ENCODE results near the gene CBFB. TPM values are rescaled to one million over a fixed set of nuclear protein-coding genes. Genes with fewer than 3 reads are reported as not detected.

CBFB gene
- total and polyA plus RNA-seq, 2 donors: 49.4 to 54.3 TPM

- no peak for DNase-seq (ENCODE audit: low read depth in 6 of 9, low spot score in 9 of 9)
- no peak overlapping the region for H3K27ac ChIP-seq (ENCODE audit: low read depth in 1 of 2, low read length in 1 of 2)
- peaks cover 11% of the 10 kb centered on the region in 2 donors for H3K36me3 ChIP-seq (ENCODE audit: control insufficient read depth in 2 of 2, insufficient read depth in 2 of 2, low read length in 1 of 2)
- 97% methylated on average over 4 of the region's 4 CpGs for WGBS
- H3K4me3 ChIP-seq (ENCODE audit: low read length in 2 of 2): no peak overlapping the region
- H3K4me1 ChIP-seq (ENCODE audit: control insufficient read depth in 2 of 2, insufficient read depth in 2 of 2, low read length in 2 of 2): no peaks in the 10 kb centered on the region
- no peaks in the 10 kb centered on the region for H3K27me3 ChIP-seq (ENCODE audit: control insufficient read depth in 2 of 2, insufficient read depth in 1 of 2, low read length in 1 of 2)
- H3K9me3 ChIP-seq (ENCODE audit: control insufficient read depth in 2 of 2, insufficient read depth in 1 of 2, low read length in 1 of 2): no peaks in the 10 kb centered on the region
These were observed 59.6 kb downstream of the CBFB start for GRCh38 chr16:67088551-67088950.

- H3K9me3 ChIP-seq (ENCODE audit: control insufficient read depth in 2 of 2, insufficient read depth in 1 of 2, low read length in 1 of 2): no peaks in the 10 kb centered on the region
- no peak overlapping the region for H3K4me3 ChIP-seq (ENCODE audit: low read length in 2 of 2)
- peaks cover 8 to 9% of the 10 kb centered on the region in 2 donors for H3K36me3 ChIP-seq (ENCODE audit: control insufficient read depth in 2 of 2, insufficient read depth in 2 of 2, low read length in 1 of 2)
- no peaks in the 10 kb centered on the region for H3K4me1 ChIP-seq (ENCODE audit: control insufficient read depth in 2 of 2, insufficient read depth in 2 of 2, low read length in 2 of 2)
- no peaks in the 10 kb centered on the region for H3K27me3 ChIP-seq (ENCODE audit: control insufficient read depth in 2 of 2, insufficient read depth in 1 of 2, low read length in 1 of 2)
- no peak for DNase-seq (ENCODE audit: low read depth in 6 of 9, low spot score in 9 of 9)
- no peak overlapping the region for H3K27ac ChIP-seq (ENCODE audit: low read depth in 1 of 2, low read length in 1 of 2)
These were observed 60.2 kb downstream of the CBFB start for GRCh38 chr16:67089101-67089500.

- Histone ChIP-seq H3K4me3 (ENCODE audit: low read length in 2 of 2) (no peak overlapping the region), H3K4me1 (ENCODE audit: control insufficient read depth in 2 of 2, insufficient read depth in 2 of 2, low read length in 2 of 2) (no peaks in the 10 kb centered on the region), H3K9me3 (ENCODE audit: control insufficient read depth in 2 of 2, insufficient read depth in 1 of 2, low read length in 1 of 2) (no peaks in the 10 kb centered on the region), H3K27me3 (ENCODE audit: control insufficient read depth in 2 of 2, insufficient read depth in 1 of 2, low read length in 1 of 2) (no peaks in the 10 kb centered on the region), H3K27ac (ENCODE audit: low read depth in 1 of 2, low read length in 1 of 2) (no peak overlapping the region), H3K36me3 (ENCODE audit: control insufficient read depth in 2 of 2, insufficient read depth in 2 of 2, low read length in 1 of 2) (peaks cover 8 to 9% of the 10 kb centered on the region in 2 donors)
- 97% methylated on average over 4 of the region's 4 CpGs for WGBS
- DNase-seq (ENCODE audit: low read depth in 6 of 9, low spot score in 9 of 9): no peak
These were observed 63.1 kb downstream of the CBFB start for GRCh38 chr16:67091906-67092566.

GRCh38 chr16:67093098-67093726 lies 64.3 kb downstream of the CBFB start:
- Histone ChIP-seq H3K27ac (ENCODE audit: low read depth in 1 of 2, low read length in 1 of 2) (no peak overlapping the region), H3K4me3 (ENCODE audit: low read length in 2 of 2) (no peak overlapping the region), H3K4me1 (ENCODE audit: control insufficient read depth in 2 of 2, insufficient read depth in 2 of 2, low read length in 2 of 2) (no peaks in the 10 kb centered on the region), H3K27me3 (ENCODE audit: control insufficient read depth in 2 of 2, insufficient read depth in 1 of 2, low read length in 1 of 2) (no peaks in the 10 kb centered on the region), H3K9me3 (ENCODE audit: control insufficient read depth in 2 of 2, insufficient read depth in 1 of 2, low read length in 1 of 2) (no peaks in the 10 kb centered on the region), H3K36me3 (ENCODE audit: control insufficient read depth in 2 of 2, insufficient read depth in 2 of 2, low read length in 1 of 2) (peaks cover 8 to 9% of the 10 kb centered on the region in 2 donors)
- no peak for DNase-seq (ENCODE audit: low read depth in 6 of 9, low spot score in 9 of 9)
- WGBS: 98% methylated on average over 4 of the region's 4 CpGs

- no peak for DNase-seq (ENCODE audit: low read depth in 6 of 9, low spot score in 9 of 9)
- 98% methylated on average over 2 of the region's 2 CpGs for WGBS
- peaks cover 4 to 11% of the 10 kb centered on the region in 2 donors for H3K36me3 ChIP-seq (ENCODE audit: control insufficient read depth in 2 of 2, insufficient read depth in 2 of 2, low read length in 1 of 2)
These were observed 69.7 kb downstream of the CBFB start for GRCh38 chr16:67098599-67098998.

GRCh38 chr16:67100569-67101310 lies 71.8 kb downstream of the CBFB start:
- Histone ChIP-seq H3K4me1 (ENCODE audit: control insufficient read depth in 2 of 2, insufficient read depth in 2 of 2, low read length in 2 of 2) (no peaks in the 10 kb centered on the region), H3K9me3 (ENCODE audit: control insufficient read depth in 2 of 2, insufficient read depth in 1 of 2, low read length in 1 of 2) (no peaks in the 10 kb centered on the region), H3K27me3 (ENCODE audit: control insufficient read depth in 2 of 2, insufficient read depth in 1 of 2, low read length in 1 of 2) (no peaks in the 10 kb centered on the region), H3K36me3 (ENCODE audit: control insufficient read depth in 2 of 2, insufficient read depth in 2 of 2, low read length in 1 of 2) (peaks cover 4 to 11% of the 10 kb centered on the region in 2 donors), H3K27ac (ENCODE audit: low read depth in 1 of 2, low read length in 1 of 2) (no peak overlapping the region), H3K4me3 (ENCODE audit: low read length in 2 of 2) (no peak overlapping the region)
- 99% methylated on average over 1 of the region's 1 CpG for WGBS
- DNase-seq (ENCODE audit: low read depth in 6 of 9, low spot score in 9 of 9): peak in 7 of 9 donors; percentile 10 to 52 (median 16)

More at GRCh38 chr16:67098599-67098998, 69.7 kb downstream of the CBFB start:
- H3K9me3 ChIP-seq (ENCODE audit: control insufficient read depth in 2 of 2, insufficient read depth in 1 of 2, low read length in 1 of 2): no peaks in the 10 kb centered on the region
- no peaks in the 10 kb centered on the region for H3K27me3 ChIP-seq (ENCODE audit: control insufficient read depth in 2 of 2, insufficient read depth in 1 of 2, low read length in 1 of 2)
- H3K4me3 ChIP-seq (ENCODE audit: low read length in 2 of 2): no peak overlapping the region
- H3K27ac ChIP-seq (ENCODE audit: low read depth in 1 of 2, low read length in 1 of 2): no peak overlapping the region
- H3K4me1 ChIP-seq (ENCODE audit: control insufficient read depth in 2 of 2, insufficient read depth in 2 of 2, low read length in 2 of 2): no peaks in the 10 kb centered on the region

- no peak for DNase-seq (ENCODE audit: low read depth in 6 of 9, low spot score in 9 of 9)
- Histone ChIP-seq H3K9me3 (ENCODE audit: control insufficient read depth in 2 of 2, insufficient read depth in 1 of 2, low read length in 1 of 2) (no peaks in the 10 kb centered on the region), H3K27me3 (ENCODE audit: control insufficient read depth in 2 of 2, insufficient read depth in 1 of 2, low read length in 1 of 2) (no peaks in the 10 kb centered on the region), H3K4me3 (ENCODE audit: low read length in 2 of 2) (no peak overlapping the region), H3K27ac (ENCODE audit: low read depth in 1 of 2, low read length in 1 of 2) (no peak overlapping the region), H3K4me1 (ENCODE audit: control insufficient read depth in 2 of 2, insufficient read depth in 2 of 2, low read length in 2 of 2) (no peaks in the 10 kb centered on the region), H3K36me3 (ENCODE audit: control insufficient read depth in 2 of 2, insufficient read depth in 2 of 2, low read length in 1 of 2) (peaks cover 4 to 11% of the 10 kb centered on the region in 2 donors)
- 98% methylated on average over 4 of the region's 4 CpGs for WGBS
These were observed 72.5 kb downstream of the CBFB start for GRCh38 chr16:67101311-67102082.

GRCh38 chr16:67104061-67104460 lies 75.1 kb downstream of the CBFB start:
- Histone ChIP-seq H3K27me3 (ENCODE audit: control insufficient read depth in 2 of 2, insufficient read depth in 1 of 2, low read length in 1 of 2) (no peaks in the 10 kb centered on the region), H3K9me3 (ENCODE audit: control insufficient read depth in 2 of 2, insufficient read depth in 1 of 2, low read length in 1 of 2) (no peaks in the 10 kb centered on the region), H3K36me3 (ENCODE audit: control insufficient read depth in 2 of 2, insufficient read depth in 2 of 2, low read length in 1 of 2) (peaks cover 4 to 7% of the 10 kb centered on the region in 2 donors), H3K4me3 (ENCODE audit: low read length in 2 of 2) (no peak overlapping the region), H3K27ac (ENCODE audit: low read depth in 1 of 2, low read length in 1 of 2) (no peak overlapping the region), H3K4me1 (ENCODE audit: control insufficient read depth in 2 of 2, insufficient read depth in 2 of 2, low read length in 2 of 2) (peaks cover 0 to 2% of the 10 kb centered on the region in 2 donors)
- no peak for DNase-seq (ENCODE audit: low read depth in 6 of 9, low spot score in 9 of 9)
- 77% methylated on average over 4 of the region's 4 CpGs for WGBS

Measured in thymus (tissue), 11 donors.